Stimulated activated CD8-positive, alpha-beta memory T cell treated with anti-CD3 and anti-CD28 coated beads, Interleukin-15, amount 100 ng/mL, for 48 hours (primary cell): ENCODE results near the gene SZT2.

Experiments
- DNase-seq, 2 donors: peaks; one replicate each; pipeline ENCODE4 v3.0.0-alpha.2; 2020; ENCODE audit warnings: low read depth in 2 of 2

SZT2 gene

DNA sequence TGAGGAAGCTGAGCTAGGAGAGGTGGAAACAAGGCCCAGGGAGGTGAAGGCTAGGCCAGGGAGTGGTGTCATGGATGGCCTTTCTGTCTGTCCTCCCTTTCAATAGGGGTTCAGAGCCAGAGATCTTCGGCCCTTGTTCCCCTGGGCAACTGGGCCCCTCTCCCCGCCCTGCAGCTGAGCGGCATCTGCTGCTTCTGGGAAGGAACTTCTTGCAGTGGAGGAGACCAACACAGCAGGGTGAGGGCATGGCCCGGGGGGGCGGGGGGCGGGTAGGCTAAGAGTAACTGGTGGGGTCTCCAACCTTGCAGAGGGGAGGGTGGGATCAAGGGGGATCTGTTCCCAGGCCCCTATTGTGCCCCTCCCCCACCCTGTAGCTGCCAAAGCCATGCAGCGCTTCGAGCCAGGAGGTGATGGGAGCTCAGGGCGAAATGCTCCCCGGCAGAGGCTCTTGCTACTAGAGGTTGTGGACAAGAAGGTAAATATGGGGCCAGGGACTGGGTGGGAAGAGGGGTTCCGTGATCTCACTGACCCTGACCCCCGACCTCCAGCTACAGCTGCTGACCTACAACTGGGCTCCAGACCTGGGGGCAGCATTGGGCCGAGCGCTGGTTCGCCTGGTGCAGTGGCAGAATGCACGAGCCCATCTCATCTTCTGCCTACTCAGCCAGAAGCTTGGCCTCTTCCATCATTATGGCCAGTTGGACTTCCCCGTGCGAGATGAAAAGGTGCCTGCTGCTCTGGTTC lies 52.4 kb downstream of the SZT2 start:
- DNase-seq: no peak

DNA sequence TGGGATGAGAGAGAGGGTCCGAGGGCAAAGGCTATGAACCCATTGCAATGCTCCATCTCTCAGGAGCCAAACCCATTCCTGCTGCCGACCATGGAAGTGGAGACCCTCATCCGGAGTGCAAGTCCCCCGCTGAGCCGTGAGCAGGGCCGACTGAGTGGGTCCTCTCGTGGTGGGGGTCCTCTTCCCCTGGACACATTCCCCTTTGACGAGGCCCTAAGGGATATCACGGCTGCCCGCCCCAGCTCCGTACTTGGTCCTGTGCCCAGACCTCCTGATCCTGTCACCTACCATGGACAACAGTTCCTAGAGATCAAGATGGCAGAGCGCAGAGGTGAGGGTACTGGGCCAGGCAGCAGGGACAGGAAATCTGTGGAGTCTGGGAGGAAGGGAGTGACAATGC lies 53.1 kb downstream of the SZT2 start:
- no peak for DNase-seq

- DNase-seq: no peak
These were observed 53.7 kb downstream of the SZT2 start for GRCh38 chr1:43443197-43443946.

DNA sequence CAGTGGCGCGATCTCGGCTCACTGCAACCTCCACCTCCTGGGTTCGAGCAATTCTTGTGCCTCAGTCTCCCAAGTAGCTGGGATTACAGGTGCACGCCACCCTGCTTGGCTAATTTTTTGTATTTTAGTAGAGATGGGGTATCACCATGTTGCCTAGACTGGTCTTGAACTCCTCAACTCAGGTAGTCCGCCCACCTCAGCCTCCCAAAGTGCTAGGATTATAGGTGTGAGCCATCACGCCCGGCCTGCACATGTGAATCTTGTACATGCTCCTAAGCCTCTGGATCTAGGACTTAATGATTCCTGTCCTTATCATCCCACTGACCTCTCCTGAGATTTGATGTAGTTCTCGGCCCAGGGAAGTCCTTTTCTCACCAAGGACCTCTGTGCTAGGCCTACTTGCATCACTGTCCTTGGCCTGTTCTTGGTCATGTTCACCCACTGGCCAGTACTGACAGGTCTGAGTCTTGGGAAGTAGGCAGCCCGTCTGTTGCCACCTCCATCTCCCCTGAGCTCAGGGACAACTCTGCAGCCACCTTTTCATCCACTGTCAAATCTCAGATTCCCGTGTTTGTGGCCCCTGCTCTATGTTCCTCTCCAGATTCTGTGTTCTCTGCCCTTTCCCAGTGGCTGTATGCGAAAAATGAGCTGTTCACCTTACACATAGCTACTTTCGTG lies 54.6 kb downstream of the SZT2 start:
- DNase-seq: no peak

GRCh38 chr1:43444836-43445235 lies 55.1 kb downstream of the SZT2 start:
- no peak for DNase-seq

DNA sequence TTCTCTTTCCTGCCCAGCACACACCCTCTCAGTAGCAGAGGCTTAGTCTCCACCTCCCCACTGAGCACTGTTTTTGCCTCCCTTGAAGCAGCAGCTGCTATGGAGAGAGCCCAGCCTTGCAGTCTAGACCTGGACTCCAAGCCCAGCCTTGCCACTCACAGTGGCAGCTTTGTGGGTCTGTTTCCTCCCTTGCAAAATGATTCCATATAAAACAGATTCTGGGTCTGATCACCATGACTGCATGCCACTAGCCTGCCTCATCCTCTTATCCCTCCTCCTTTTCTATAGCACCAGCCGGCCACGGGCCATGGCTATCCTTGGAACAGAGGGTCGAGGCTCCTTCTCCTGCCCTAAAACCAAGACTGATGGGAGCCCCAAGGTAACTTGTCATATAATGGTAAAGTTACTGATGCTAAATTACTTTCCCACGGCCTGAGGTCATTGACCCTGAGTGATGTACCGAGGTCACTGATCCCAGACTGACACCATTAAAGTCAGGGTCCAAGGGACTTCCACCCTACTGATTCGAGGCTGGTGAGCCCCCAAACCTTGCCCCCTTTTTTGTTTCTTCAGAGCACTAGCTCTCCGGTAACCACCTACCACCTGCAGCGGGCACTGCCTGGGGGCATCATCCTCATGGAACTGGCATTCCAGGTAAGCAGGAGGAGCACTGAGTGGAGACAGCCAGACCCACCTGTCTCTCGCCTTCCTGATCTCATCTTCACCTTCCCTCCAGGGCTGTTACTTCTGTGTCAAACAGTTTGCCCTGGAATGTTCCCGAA lies 56.1 kb downstream of the SZT2 start:
- no peak for DNase-seq

DNA sequence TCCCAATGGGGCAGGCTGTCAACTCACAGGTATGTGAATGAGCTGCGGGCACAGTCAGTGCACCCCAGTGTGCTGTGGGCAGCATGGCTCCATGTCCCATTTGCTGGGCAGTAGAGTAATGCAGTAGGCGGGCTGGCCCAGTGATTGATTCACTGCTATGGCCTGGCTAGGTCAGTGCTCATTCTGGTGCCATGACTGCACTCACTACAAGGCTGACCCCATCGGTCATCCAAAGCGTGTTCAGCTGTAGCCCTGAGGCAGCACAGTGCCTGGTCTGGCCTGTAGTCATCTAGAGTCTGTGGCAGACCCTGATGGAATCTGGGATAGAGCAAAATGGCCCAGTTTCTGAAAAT lies 56.7 kb downstream of the SZT2 start:
- no peak for DNase-seq

- no peak for DNase-seq
These were observed 57.5 kb downstream of the SZT2 start for GRCh38 chr1:43446881-43447835.

- DNase-seq: no peak
These were observed 58.4 kb downstream of the SZT2 start for GRCh38 chr1:43447891-43448708.

DNA sequence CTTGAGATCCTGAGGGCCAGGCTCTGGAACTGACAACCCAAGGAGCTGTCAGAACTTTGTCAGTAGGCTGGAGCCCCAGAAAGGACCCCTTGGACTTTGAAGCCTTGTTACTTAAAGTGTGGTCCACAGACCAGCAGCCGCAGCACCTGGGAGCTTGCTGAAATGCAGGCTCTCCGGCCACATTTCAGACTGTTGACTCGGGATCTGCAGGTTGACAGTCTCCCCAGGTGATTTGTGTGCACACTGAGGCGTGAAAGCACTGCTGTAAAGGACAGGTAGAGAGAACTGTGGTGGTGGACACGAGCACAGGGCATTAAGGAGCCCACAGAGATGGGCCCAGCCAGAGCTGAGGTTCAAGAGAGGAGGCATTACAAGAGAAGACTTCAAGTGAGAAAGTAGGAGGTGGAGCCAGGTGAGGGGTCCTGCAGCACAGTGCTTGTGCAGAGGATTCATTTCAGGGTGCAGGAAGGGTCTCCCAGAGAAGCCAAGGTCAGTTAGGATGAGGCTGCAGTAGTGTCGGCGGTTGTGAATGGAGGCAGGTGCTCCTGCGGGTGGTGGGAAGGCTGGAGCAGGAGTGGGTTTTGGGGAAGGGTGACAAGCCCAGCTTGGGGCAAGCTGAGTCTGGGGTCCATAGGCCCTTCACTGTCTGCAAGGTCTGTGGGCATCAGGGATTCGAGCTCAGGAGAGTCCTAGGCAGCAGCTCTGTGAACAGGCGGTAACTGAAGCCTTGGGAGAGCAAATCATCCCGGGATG lies 59.4 kb downstream of the SZT2 start:
- no peak for DNase-seq

DNA sequence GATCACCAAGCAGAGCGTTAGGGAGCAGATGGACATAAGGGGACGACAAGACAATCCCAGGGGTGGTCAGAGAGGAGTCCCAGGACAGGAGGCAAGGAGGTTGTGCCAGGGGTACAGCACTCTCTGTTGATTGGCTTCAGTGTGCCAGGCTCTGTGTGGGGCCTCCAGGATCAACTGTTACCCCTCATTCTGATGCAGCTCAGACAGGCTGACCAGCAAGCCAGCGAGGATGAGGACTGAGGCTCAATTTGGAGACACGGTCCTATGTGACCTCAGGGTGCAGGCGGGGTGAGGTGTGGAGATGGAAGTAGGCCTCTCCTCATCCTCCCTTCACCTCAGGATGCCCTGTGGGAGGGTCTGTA lies 60.0 kb downstream of the SZT2 start:
- no peak for DNase-seq

DNA sequence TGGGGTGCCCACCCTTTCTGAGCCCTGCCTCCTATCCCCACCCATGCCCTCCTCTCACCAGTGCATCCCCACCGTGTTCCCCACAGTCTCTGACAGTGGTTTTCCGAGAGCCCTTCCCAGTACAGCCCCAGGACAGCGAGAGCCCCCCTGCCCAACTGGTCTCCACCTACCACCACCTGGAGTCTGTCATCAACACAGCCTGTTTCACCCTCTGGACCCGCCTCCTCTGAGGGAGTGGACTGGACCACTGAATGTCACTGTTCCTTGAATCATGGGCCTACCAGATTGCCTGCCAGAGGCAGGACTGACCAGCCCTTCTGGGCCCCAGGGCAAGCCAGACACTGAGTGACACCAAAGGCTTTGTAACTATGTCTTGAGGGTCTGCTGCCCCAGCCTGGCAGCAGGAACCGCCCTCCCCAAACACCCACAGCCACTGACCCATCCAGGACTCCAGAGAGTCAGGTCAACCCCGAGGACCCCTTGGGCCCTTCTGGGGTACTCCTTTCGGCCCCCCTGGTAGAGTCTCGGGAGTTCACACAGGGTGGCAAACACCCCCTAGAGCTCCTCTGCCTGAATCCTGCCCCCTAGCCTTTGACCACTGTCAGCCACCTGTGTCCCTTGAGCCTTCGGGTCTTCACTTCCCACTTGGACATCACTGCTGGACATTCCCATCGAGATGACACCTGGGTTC lies 60.7 kb downstream of the SZT2 start:
- DNase-seq: no peak

DNA sequence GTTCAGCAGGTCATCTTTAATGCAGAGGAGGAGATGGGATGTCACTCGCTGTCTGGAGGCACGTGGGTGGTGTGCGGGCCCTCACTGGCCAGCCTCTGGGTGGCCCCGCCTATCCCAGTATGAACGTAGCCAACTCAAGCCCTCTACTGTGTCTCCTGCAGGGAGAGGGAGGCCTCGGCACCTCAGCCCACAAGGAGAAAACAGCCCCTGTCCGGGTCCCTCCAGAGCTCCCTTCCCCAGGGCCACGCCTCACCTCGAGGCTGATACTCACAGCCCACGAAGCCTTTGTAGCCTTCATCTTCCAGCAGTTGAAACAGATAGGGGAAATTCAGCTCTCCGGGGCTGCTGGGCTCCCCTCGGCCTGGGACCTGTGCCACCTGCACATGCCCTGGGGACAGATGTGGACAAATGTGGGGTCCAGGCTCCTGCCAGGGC lies 61.5 kb downstream of the SZT2 start:
- no peak for DNase-seq

- DNase-seq: no peak
These were observed 62.2 kb downstream of the SZT2 start for GRCh38 chr1:43451701-43452532.

- DNase-seq: no peak
These were observed 63.2 kb downstream of the SZT2 start for GRCh38 chr1:43452789-43453441.

- DNase-seq: peak; percentile 44 to 50
These were observed 64.0 kb downstream of the SZT2 start, which contains the start of gene HYI for GRCh38 chr1:43453442-43454269. HYI (minus strand) TSS chr1:43453931; CDS start chr1:43453793, 138 bp downstream.
